Keratinocyte (primary cell): ENCODE data around the gene THOC6.
"Not testable (repeated sequence)": the region's sequence is repeated elsewhere in the genome, so short reads cannot be mapped to it uniquely, and the experiment has no call there.

ENCODE experiments used
- EZH2 ChIP-seq: IDR thresholded peaks from one replicate; pipeline ENCODE4 v1.6.1; 2012; ENCODE audit warnings: inconsistent platforms, mild to moderate bottlenecking, low read length, moderate library complexity
- TF ChIP-seq, protein P1 (sequence below), 3 experiments: IDR thresholded peaks in 1 of 3; conservative IDR thresholded peaks in 1 of 3; optimal IDR thresholded peaks in 1 of 3; 2 replicates in 2 of 3; 3 replicates in 1 of 3; pipeline versions ENCODE3 to v1.5.1; 2011; ENCODE audit warnings: low read length in 3 of 3, mild to moderate bottlenecking in 3 of 3, moderate library complexity in 2 of 3, control low read depth in 1 of 3, inconsistent platforms in 1 of 3; ENCODE audit not compliant: insufficient read depth in 2 of 3; ENCODE audit errors: extremely low read depth in 1 of 3

GRCh38 chr16:3055734-3056115, 31.9 kb downstream of the THOC6 start:
- TF ChIP-seq, protein P1, sequence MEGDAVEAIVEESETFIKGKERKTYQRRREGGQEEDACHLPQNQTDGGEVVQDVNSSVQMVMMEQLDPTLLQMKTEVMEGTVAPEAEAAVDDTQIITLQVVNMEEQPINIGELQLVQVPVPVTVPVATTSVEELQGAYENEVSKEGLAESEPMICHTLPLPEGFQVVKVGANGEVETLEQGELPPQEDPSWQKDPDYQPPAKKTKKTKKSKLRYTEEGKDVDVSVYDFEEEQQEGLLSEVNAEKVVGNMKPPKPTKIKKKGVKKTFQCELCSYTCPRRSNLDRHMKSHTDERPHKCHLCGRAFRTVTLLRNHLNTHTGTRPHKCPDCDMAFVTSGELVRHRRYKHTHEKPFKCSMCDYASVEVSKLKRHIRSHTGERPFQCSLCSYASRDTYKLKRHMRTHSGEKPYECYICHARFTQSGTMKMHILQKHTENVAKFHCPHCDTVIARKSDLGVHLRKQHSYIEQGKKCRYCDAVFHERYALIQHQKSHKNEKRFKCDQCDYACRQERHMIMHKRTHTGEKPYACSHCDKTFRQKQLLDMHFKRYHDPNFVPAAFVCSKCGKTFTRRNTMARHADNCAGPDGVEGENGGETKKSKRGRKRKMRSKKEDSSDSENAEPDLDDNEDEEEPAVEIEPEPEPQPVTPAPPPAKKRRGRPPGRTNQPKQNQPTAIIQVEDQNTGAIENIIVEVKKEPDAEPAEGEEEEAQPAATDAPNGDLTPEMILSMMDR (optimal IDR thresholded peaks at IDR 0.05 in 1 of 3, IDR thresholded peaks at IDR 0.05 in 1 of 3, conservative IDR thresholded peaks at IDR 0.05 in 1 of 3; ENCODE audit: extremely low read depth in 1 of 3, insufficient read depth in 2 of 3, low read length in 3 of 3) = not testable (repeated sequence)
- not testable (repeated sequence) for TF ChIP-seq EZH2
